Stromal cell of bone marrow (primary cell): ENCODE measurements around the gene FAT3.

ENCODE experiments used
- DNase-seq: peaks from one replicate; pipeline ENCODE4 v3.0.0-alpha.2; 2012; ENCODE audit warnings: low read depth

FAT3 gene

GRCh38 chr11:92224407-92225124, at the start of gene FAT3:
TSS of gene FAT3 (plus strand) at chr11:92224818. CDS start at chr11:92352113, 127,295 bp downstream.
- DNase-seq = peak; percentile 32

GRCh38 chr11:92179017-92179670, 45.5 kb upstream of the FAT3 start:
- no peak for DNase-seq

- peak; percentile 3 for DNase-seq
Observed at GRCh38 chr11:92180226-92180625, 44.4 kb upstream of the FAT3 start.

GRCh38 chr11:92180664-92181251, 43.9 kb upstream of the FAT3 start:
- peak; percentile 96 for DNase-seq

GRCh38 chr11:92190535-92191206, 33.9 kb upstream of the FAT3 start:
- no peak for DNase-seq

GRCh38 chr11:92192141-92192540, 32.5 kb upstream of the FAT3 start:
- DNase-seq = no peak

- no peak for DNase-seq
Observed at GRCh38 chr11:92198268-92198667, 26.4 kb upstream of the FAT3 start.

GRCh38 chr11:92199991-92200390, 24.6 kb upstream of the FAT3 start:
- DNase-seq = no peak

- no peak for DNase-seq
Observed at GRCh38 chr11:92204731-92205130, 19.9 kb upstream of the FAT3 start.

GRCh38 chr11:92206441-92206840, 18.2 kb upstream of the FAT3 start:
- DNase-seq = no peak

- DNase-seq = no peak
Observed at GRCh38 chr11:92211576-92212167, 12.9 kb upstream of the FAT3 start.

GRCh38 chr11:92212530-92212929, 12.1 kb upstream of the FAT3 start:
- DNase-seq = no peak

- DNase-seq = no peak
Observed at GRCh38 chr11:92216789-92217188, 7.8 kb upstream of the FAT3 start.

- no peak for DNase-seq
Observed at GRCh38 chr11:92219476-92219875, 5.1 kb upstream of the FAT3 start.

GRCh38 chr11:92222701-92223100, 1.9 kb upstream of the FAT3 start:
- no peak for DNase-seq

GRCh38 chr11:92224054-92224406, 588 bp upstream of the FAT3 start:
- DNase-seq = no peak

GRCh38 chr11:92225125-92225567, 528 bp downstream of the FAT3 start:
- DNase-seq = no peak

- no peak for DNase-seq
Observed at GRCh38 chr11:92225568-92226330, 1.1 kb downstream of the FAT3 start.

- no peak for DNase-seq
Observed at GRCh38 chr11:92226331-92227229, 2.0 kb downstream of the FAT3 start.

- DNase-seq = no peak
Observed at GRCh38 chr11:92227230-92227814, 2.7 kb downstream of the FAT3 start.
